DND-41 (cell line): ENCODE data around the gene ANKAR.

Experiments
- ATAC-seq: fragments of 200-7000 bp; cut with Tn5 transposase; 3 replicates; pipeline ENCODE4 v1.9.1; 2021; ENCODE audit warnings: low read depth; ENCODE audit not compliant: insufficient read depth
- DNase-seq: peaks from one replicate; pipeline ENCODE4 v3.0.0-alpha.2; 2020
- H2AFZ ChIP-seq: 2 replicates; pipeline ENCODE4 v1.6.0; 2012; ENCODE audit warnings: low read depth, low read length
- H3K27ac ChIP-seq: 2 replicates; pipeline ENCODE4 v1.5.1; 2012; ENCODE audit warnings: low read length, inconsistent platforms
- H3K27me3 ChIP-seq: fragments of 200-600 bp; sonication (generic); 2 replicates; pipeline ENCODE4 v1.6.0; 2012; ENCODE audit warnings: low read length, mild to moderate bottlenecking, inconsistent platforms; ENCODE audit not compliant: insufficient read depth, poor library complexity
- H3K36me3 ChIP-seq: 2 replicates; pipeline ENCODE4 v1.5.1; 2012; ENCODE audit warnings: low read length, inconsistent platforms; ENCODE audit not compliant: insufficient read depth
- H3K4me1 ChIP-seq: 2 replicates; pipeline ENCODE4 v1.5.1; 2012; ENCODE audit warnings: mild to moderate bottlenecking, low read length; ENCODE audit not compliant: insufficient read depth
- H3K4me2 ChIP-seq: 2 replicates; pipeline ENCODE4 v1.6.0; 2012; ENCODE audit warnings: mild to moderate bottlenecking, moderate library complexity, low read length, inconsistent platforms; ENCODE audit not compliant: insufficient read depth
- H3K4me3 ChIP-seq, 2 experiments: fragments of 200-600 bp in 1 of 2; shearing (Covaris generic) in 1 of 2; 2 replicates each; pipeline ENCODE4 v1.5.1; 2012 to 2016; ENCODE audit warnings: inconsistent platforms in 2 of 2, low read length in 2 of 2, mild to moderate bottlenecking in 2 of 2, low read depth in 1 of 2, moderate library complexity in 1 of 2
- H3K79me2 ChIP-seq: 2 replicates; pipeline ENCODE4 v1.6.0; 2012; ENCODE audit warnings: low read length, inconsistent platforms; ENCODE audit not compliant: insufficient read depth
- H3K9ac ChIP-seq: 2 replicates; pipeline ENCODE4 v1.6.0; 2012; ENCODE audit warnings: low read depth, mild to moderate bottlenecking, inconsistent platforms, low read length, moderate library complexity
- H3K9me3 ChIP-seq: 2 replicates; pipeline ENCODE4 v1.5.1; 2012; ENCODE audit warnings: low read length, moderate library complexity, mild to moderate bottlenecking, inconsistent platforms; ENCODE audit not compliant: insufficient read depth, severe bottlenecking
- H4K20me1 ChIP-seq: 2 replicates; pipeline ENCODE4 v1.6.0; 2012; ENCODE audit warnings: low read length; ENCODE audit not compliant: insufficient read depth
- CTCF ChIP-seq: IDR thresholded peaks from 2 replicates; pipeline ENCODE4 v1.5.1; 2012; ENCODE audit warnings: borderline replicate concordance, low read length, moderate library complexity, mild to moderate bottlenecking; ENCODE audit not compliant: poor library complexity, severe bottlenecking; ENCODE audit errors: extremely low read depth
- EZH2 ChIP-seq: IDR thresholded peaks from 3 replicates; pipeline ENCODE4 v1.6.1; 2012; ENCODE audit warnings: borderline replicate concordance, low read depth, mild to moderate bottlenecking, moderate library complexity, low read length, inconsistent platforms; ENCODE audit not compliant: severe bottlenecking

ANKAR gene

GRCh38 chr2:189639007-189639609 lies 35.4 kb upstream of the ANKAR start:
- no peaks in the 10 kb centered on the region for H4K20me1 ChIP-seq
- no peaks in the 10 kb centered on the region for H3K4me1 ChIP-seq
- no peak overlapping the region for H3K4me2 ChIP-seq
- no peak overlapping the region for H3K9ac ChIP-seq
- no peak overlapping the region for H2AFZ ChIP-seq
- DNase-seq (no peak), ATAC-seq (no peak)
- H3K36me3 ChIP-seq: no peaks in the 10 kb centered on the region
- H3K4me3 ChIP-seq: no peak overlapping the region
- TF ChIP-seq CTCF (no peak), EZH2 (no peak)
- H3K27me3 ChIP-seq: no peaks in the 10 kb centered on the region
- H3K27ac ChIP-seq: no peak overlapping the region
- H3K9me3 ChIP-seq: no peaks in the 10 kb centered on the region
- no peaks in the 10 kb centered on the region for H3K79me2 ChIP-seq

GRCh38 chr2:189641002-189641401 lies 33.5 kb upstream of the ANKAR start:
- TF ChIP-seq EZH2 (no peak), CTCF (no peak)
- no peaks in the 10 kb centered on the region for H3K27me3 ChIP-seq
- DNase-seq: no peak
- H3K79me2 ChIP-seq: no peaks in the 10 kb centered on the region
- H3K4me2 ChIP-seq: no peak overlapping the region
- no peak overlapping the region for H3K9ac ChIP-seq
- no peak for ATAC-seq
- no peaks in the 10 kb centered on the region for H3K4me1 ChIP-seq
- H3K36me3 ChIP-seq: no peaks in the 10 kb centered on the region
- no peak overlapping the region for H3K27ac ChIP-seq
- no peaks in the 10 kb centered on the region for H4K20me1 ChIP-seq
- no peaks in the 10 kb centered on the region for H3K9me3 ChIP-seq
- no peak overlapping the region for H3K4me3 ChIP-seq
- H2AFZ ChIP-seq: peak overlapping the region; percentile 41; the same call in 1 of the 2 replicates

GRCh38 chr2:189641590-189641989 lies 32.9 kb upstream of the ANKAR start:
- ATAC-seq (no peak), DNase-seq (no peak)
- no peaks in the 10 kb centered on the region for H3K4me1 ChIP-seq
- H3K9me3 ChIP-seq: no peaks in the 10 kb centered on the region
- TF ChIP-seq EZH2: no peak
- no peak for TF ChIP-seq CTCF
- H3K36me3 ChIP-seq: no peaks in the 10 kb centered on the region
- no peak overlapping the region for H3K9ac ChIP-seq
- H3K27me3 ChIP-seq: no peaks in the 10 kb centered on the region
- H3K4me2 ChIP-seq: no peak overlapping the region
- H2AFZ ChIP-seq: 0 out of 2 replicates have a peak overlapping the region, but pooled peaks have one; percentile 9
- H4K20me1 ChIP-seq: no peaks in the 10 kb centered on the region
- no peaks in the 10 kb centered on the region for H3K79me2 ChIP-seq
- no peak overlapping the region for H3K4me3 ChIP-seq
- no peak overlapping the region for H3K27ac ChIP-seq

DNA sequence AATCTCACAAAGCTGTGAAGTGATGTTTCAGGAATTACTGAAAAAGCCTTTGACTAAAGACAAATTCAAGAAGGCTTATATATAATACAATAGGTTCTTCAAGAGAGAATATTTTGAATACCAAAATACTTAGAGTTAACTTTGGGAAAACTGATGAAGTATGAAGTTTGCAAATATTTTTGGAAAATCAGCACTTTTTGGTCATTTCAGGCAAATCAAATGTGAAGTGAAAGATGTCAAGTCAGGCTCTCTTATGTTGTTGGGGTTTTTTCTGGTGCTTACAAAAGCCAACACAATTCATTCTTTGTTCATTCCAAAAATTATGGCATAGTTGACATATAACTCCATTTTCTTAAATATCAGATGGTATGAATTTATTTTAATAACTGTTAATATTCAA lies 27.9 kb upstream of the ANKAR start:
- no peak overlapping the region for H3K4me2 ChIP-seq
- H3K36me3 ChIP-seq: no peaks in the 10 kb centered on the region
- H3K9ac ChIP-seq: no peak overlapping the region
- no peaks in the 10 kb centered on the region for H3K4me1 ChIP-seq
- H3K27ac ChIP-seq: no peak overlapping the region
- ATAC-seq (no peak), DNase-seq (no peak)
- no peaks in the 10 kb centered on the region for H3K79me2 ChIP-seq
- no peaks in the 10 kb centered on the region for H4K20me1 ChIP-seq
- H3K4me3 ChIP-seq: no peak overlapping the region
- H2AFZ ChIP-seq: no peak overlapping the region
- no peaks in the 10 kb centered on the region for H3K9me3 ChIP-seq
- no peaks in the 10 kb centered on the region for H3K27me3 ChIP-seq
- TF ChIP-seq EZH2: no peak
